ENCODE results near the gene TENM3. TPM values are rescaled to one million over a fixed set of nuclear protein-coding genes. Genes with fewer than 3 reads are reported as not detected.

The TENM3 gene
- polyA plus RNA-seq, 1 of the 3 experiments (the other 2 are of a cell fraction): 10.4 TPM

- TF ChIP-seq MEF2A (IDR thresholded peaks at IDR 0.05; ENCODE audit: borderline replicate concordance, low read depth) (no peak), GATA2 (CRISPR knock-in tag; IDR thresholded peaks at IDR 0.05) (no peak), CTCF (IDR thresholded peaks at IDR 0.05) (no peak), PBX3 (IDR thresholded peaks at IDR 0.05) (no peak), POLR2AphosphoS5 (IDR thresholded peaks at IDR 0.05; ENCODE audit: low read depth, low read length) (no peak), SMC3 (IDR thresholded peaks at IDR 0.05; ENCODE audit: low read depth, low read length) (no peak), RFX5 (IDR thresholded peaks at IDR 0.05; ENCODE audit: low read length) (no peak), TCF12 (IDR thresholded peaks at IDR 0.05) (no peak)
Observed at GRCh38 chr4:182246401-182247205, 3.4 kb downstream of the TENM3 start (continued).

- Histone ChIP-seq H4K20me1 (ENCODE audit: insufficient read depth) (no peaks in the 10 kb centered on the region), H3K4me2 (no peak overlapping the region), H3K9ac (no peak overlapping the region), H3K27me3 (ENCODE audit: insufficient read depth) (no peaks in the 10 kb centered on the region), H3K4me1 (ENCODE audit: control insufficient read depth in 1 of 2, insufficient read depth in 2 of 2, low read depth in 1 of 2, low read length in 1 of 2) (no peaks in the 10 kb centered on the region), H3K4me3 (ENCODE audit: low read depth in 2 of 2, low read length in 1 of 2) (no peak overlapping the region), H3K27ac (ENCODE audit: low read depth in 2 of 2, low read length in 1 of 2) (no peak overlapping the region), H2AFZ (ENCODE audit: low read depth) (no peak overlapping the region), H3F3A (replicated peaks; ENCODE audit: insufficient read depth) (no peaks in the 10 kb centered on the region), H3K79me2 (ENCODE audit: insufficient read depth) (no peaks in the 10 kb centered on the region), H3K9me2 (no peaks in the 10 kb centered on the region), H3K36me3 (replicated peaks in 1 of 2; ENCODE audit: control insufficient read depth in 1 of 2, insufficient read depth in 2 of 2, low read length in 1 of 2) (no peaks in the 10 kb centered on the region), H3K9me3 (no peaks in the 10 kb centered on the region)
- POLR2A ChIA-PET: no interaction called here
- no peak for DNase-seq
- 79% methylated on average over 3 of the region's 3 CpGs for WGBS (ENCODE audit: low lambda C conversion rate)
- CTCF ChIA-PET: no interaction called here
- TF ChIP-seq JUND (IDR thresholded peaks at IDR 0.05) (no peak), ZBTB33 (IDR thresholded peaks at IDR 0.05; ENCODE audit: borderline replicate concordance, low read depth) (no peak), NFIC (IDR thresholded peaks at IDR 0.05; ENCODE audit: borderline replicate concordance) (no peak), IRF3 (IDR thresholded peaks at IDR 0.05; ENCODE audit: low read depth, low read length) (no peak), TCF12 (IDR thresholded peaks at IDR 0.05) (no peak), GABPA (IDR thresholded peaks at IDR 0.05; ENCODE audit: low read depth) (no peak), EP300 (IDR thresholded peaks at IDR 0.05; ENCODE audit: borderline replicate concordance in 1 of 2, low read depth in 1 of 2, low read length in 1 of 2) (no peak), EZH2phosphoT487 (IDR thresholded peaks at IDR 0.05; ENCODE audit: borderline replicate concordance, low read depth) (no peak), FOSL2 (IDR thresholded peaks at IDR 0.05; ENCODE audit: borderline replicate concordance, low read depth) (no peak), RXRA (IDR thresholded peaks at IDR 0.05; ENCODE audit: borderline replicate concordance, low read depth) (no peak), USF2 (IDR thresholded peaks at IDR 0.05; ENCODE audit: borderline replicate concordance, low read depth, low read length) (no peak), MEF2A (IDR thresholded peaks at IDR 0.05; ENCODE audit: borderline replicate concordance, low read depth) (no peak), MAX (IDR thresholded peaks at IDR 0.05; ENCODE audit: low read depth) (no peak), FOXM1 (IDR thresholded peaks at IDR 0.05; ENCODE audit: low read depth) (no peak)
Observed at GRCh38 chr4:182248295-182248694, 5.1 kb downstream of the TENM3 start.
